ENCODE data around the gene DOC2B. TPM values are rescaled to one million over a fixed set of nuclear protein-coding genes. Genes with fewer than 3 reads are reported as not detected.
"Not testable (repeated sequence)": the region's sequence is repeated elsewhere in the genome, so short reads cannot be mapped to it uniquely, and the experiment has no call there.

The DOC2B gene
- total and polyA plus RNA-seq, 2 of the 8 experiments (the other 6 are each of a cell fraction or from before 2014, with no cell fraction given) = 1.3 to 3.3 TPM

DNA sequence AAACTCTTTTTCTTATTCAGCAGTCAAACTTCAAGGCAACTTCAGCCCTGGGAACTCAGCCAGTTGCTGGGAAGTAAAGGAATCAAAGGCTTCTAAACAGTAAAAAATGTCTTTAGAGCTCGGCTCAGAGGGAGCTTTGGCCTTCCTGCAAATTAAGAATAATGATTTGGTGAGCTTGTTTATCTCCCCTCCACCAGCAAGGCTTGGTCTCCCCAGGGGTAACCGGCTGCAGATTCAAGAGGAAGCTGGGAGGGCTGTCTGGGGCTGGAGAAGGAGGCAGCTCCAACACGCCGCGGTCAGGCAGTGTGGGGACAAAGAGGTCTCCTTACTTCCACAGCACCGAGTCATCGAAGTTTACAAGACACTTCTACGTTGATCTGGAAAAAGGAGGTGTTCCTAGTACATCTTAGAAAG is 17.7 kb upstream of the DOC2B start (continued):
- TF ChIP-seq SP4 (IDR thresholded peaks at IDR 0.05; ENCODE audit: low read length) (no peak), ZNF274 (IDR thresholded peaks at IDR 0.05; ENCODE audit: borderline replicate concordance, extremely low read depth, low read length) (no peak)

DNA sequence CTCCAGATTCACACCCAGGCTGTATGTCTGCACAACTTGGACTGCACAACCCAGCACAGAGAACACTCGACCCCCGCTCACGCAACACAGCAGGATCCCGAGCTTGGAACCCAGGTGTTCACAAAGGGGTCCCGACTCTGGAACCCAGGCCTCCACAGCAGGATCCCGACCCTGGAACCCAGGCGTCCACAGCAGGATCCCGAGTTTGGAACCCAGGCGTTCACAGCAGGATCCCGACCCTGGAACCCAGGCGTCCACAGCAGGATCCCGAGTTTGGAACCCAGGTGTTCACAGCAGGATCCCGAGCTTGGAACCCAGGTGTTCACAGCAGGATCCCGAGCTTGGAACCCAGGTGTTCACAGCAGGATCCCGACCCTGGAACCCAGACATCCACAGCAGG is 16.8 kb upstream of the DOC2B start:
- H3K56ac ChIP-seq (replicated peaks; ENCODE audit: insufficient read length, low read depth, low read length); H2BK15ac ChIP-seq (ENCODE audit: low read length); H3K4me3 ChIP-seq (ENCODE audit: extremely low read depth in 1 of 4, insufficient read depth in 2 of 4, low read depth in 3 of 4, low read length in 4 of 4); H2AFZ ChIP-seq (ENCODE audit: low read length); H3K79me2 ChIP-seq (ENCODE audit: control insufficient read depth in 1 of 2, insufficient read depth in 2 of 2, low read length in 2 of 2); H4K8ac ChIP-seq (ENCODE audit: extremely low read depth, insufficient read depth, low read length); H3K4me2 ChIP-seq (ENCODE audit: insufficient read depth in 1 of 2, low read depth in 2 of 2, low read length in 2 of 2); H4K5ac ChIP-seq (ENCODE audit: insufficient read length, low read depth, low read length); H2BK12ac ChIP-seq (ENCODE audit: low read depth, low read length); H4K91ac ChIP-seq (replicated peaks; ENCODE audit: insufficient read length, low read length); H3K18ac ChIP-seq (ENCODE audit: extremely low read depth, low read length); H3K4ac ChIP-seq (replicated peaks; ENCODE audit: insufficient read length, low read depth, low read length); H2BK120ac ChIP-seq (replicated peaks; ENCODE audit: low read depth, low read length); H3K23ac ChIP-seq (ENCODE audit: insufficient read length); H2AK5ac ChIP-seq (ENCODE audit: low read depth, low read length); H3K27ac ChIP-seq (ENCODE audit: low read depth, low read length); FAIRE-seq; H2BK20ac ChIP-seq (ENCODE audit: low read length); POLR2A ChIA-PET (ENCODE audit: partially characterized antibody); H3K23me2 ChIP-seq (ENCODE audit: low read depth, low read length); H3K14ac ChIP-seq (ENCODE audit: insufficient read length); H4K20me1 ChIP-seq (replicated peaks in 1 of 2; ENCODE audit: control insufficient read depth in 1 of 2, insufficient read depth in 2 of 2, low read length in 2 of 2); H3K79me1 ChIP-seq (ENCODE audit: low read depth, low read length); DNase-seq (ENCODE audit: low read depth in 1 of 2, low spot score in 2 of 2); H3K9ac ChIP-seq (replicated peaks in 1 of 4; ENCODE audit: extremely low read depth in 1 of 4, low read depth in 3 of 4, low read length in 3 of 4); H3K36me3 ChIP-seq (ENCODE audit: control insufficient read depth in 2 of 4, insufficient read depth in 4 of 4, low read length in 3 of 4); H3K27me3 ChIP-seq (replicated peaks in 1 of 4; ENCODE audit: control insufficient read depth in 3 of 4, extremely low read depth in 1 of 4, insufficient read depth in 3 of 4, low read length in 3 of 4); H2BK5ac ChIP-seq (ENCODE audit: low read depth, low read length); H3K9me3 ChIP-seq (ENCODE audit: insufficient read depth in 2 of 2, low read depth in 1 of 2, low read length in 1 of 2): not testable (repeated sequence)
- peaks cover 0 to 16% (median 4%) of the 10 kb centered on the region in 4 experiments; a peak in 4 of 7 replicates for H3K4me1 ChIP-seq (replicated peaks in 1 of 4; ENCODE audit: control insufficient read depth in 3 of 4, insufficient read depth in 4 of 4, low read length in 3 of 4)
- 88% methylated on average over 15 of the region's 15 CpGs; no CpG with 5 or more reads in 1 of the 2 experiments for WGBS, 2 experiments (ENCODE audit: extremely low coverage in 1 of 2, insufficient coverage in 1 of 2, insufficient read length in 1 of 2, insufficient replicate concordance in 2 of 2, low coverage in 1 of 2, low lambda C conversion rate in 2 of 2, missing lambda C conversion rate in 1 of 2)
- CTCF ChIA-PET (ENCODE audit: partially characterized antibody) = interaction anchor here (0.6 to 2.3 kb wide), 5 partner anchors 13 to 108 kb away, joined by 3 to 7 read pairs (median 3); no protein-coding TSS in a partner anchor

Measured in H1 (cell line).